OCI-LY7 (cell line): ENCODE measurements around the gene PLCB2.

Source experiments
- EZH2phosphoT487 ChIP-seq: fragments of 200-600 bp; sonication (generic); IDR thresholded peaks from 2 replicates; pipeline ENCODE4 v1.6.1; 2018; ENCODE audit warnings: low read depth, borderline replicate concordance, mild to moderate bottlenecking, mixed run types, antibody characterized with exemption, low read length, moderate library complexity, mixed read lengths
- TF ChIP-seq, protein P1 (sequence below): fragments of 200-600 bp; sonication (generic); conservative IDR thresholded peaks from 2 replicates; pipeline ENCODE4 v1.5.1; 2014; ENCODE audit warnings: mild to moderate bottlenecking, antibody characterized with exemption, low read length, moderate library complexity, mixed read lengths

DNA sequence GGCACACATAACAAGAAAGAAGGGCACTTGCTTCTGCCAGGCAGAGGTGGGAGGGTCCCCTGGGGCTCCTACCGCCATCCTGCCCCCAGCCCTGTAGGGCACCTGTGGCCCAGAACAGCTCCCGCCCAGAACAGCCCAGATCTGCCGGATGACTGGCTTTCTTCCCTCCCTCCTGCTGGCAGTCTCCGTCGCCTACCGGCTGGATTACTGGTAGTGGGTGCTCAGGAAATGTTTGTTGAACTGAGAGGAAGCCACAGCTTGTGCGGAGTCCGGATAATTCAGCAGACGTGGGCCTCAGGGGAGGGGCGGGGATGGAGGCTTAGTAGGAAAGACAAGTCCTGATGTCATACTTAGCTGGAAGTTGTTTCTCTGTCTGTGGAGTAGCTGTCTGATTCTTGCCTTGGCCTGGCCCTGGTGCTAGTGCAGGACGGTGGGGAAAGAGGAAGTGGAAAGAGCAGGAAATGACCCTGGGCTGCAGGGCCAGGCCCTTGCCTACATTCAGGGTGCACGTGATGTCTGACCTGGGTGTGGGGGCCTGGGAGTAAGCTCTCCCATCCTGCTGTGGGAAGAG, 26.3 kb upstream of the PLCB2 start:
- TF ChIP-seq, protein P1, sequence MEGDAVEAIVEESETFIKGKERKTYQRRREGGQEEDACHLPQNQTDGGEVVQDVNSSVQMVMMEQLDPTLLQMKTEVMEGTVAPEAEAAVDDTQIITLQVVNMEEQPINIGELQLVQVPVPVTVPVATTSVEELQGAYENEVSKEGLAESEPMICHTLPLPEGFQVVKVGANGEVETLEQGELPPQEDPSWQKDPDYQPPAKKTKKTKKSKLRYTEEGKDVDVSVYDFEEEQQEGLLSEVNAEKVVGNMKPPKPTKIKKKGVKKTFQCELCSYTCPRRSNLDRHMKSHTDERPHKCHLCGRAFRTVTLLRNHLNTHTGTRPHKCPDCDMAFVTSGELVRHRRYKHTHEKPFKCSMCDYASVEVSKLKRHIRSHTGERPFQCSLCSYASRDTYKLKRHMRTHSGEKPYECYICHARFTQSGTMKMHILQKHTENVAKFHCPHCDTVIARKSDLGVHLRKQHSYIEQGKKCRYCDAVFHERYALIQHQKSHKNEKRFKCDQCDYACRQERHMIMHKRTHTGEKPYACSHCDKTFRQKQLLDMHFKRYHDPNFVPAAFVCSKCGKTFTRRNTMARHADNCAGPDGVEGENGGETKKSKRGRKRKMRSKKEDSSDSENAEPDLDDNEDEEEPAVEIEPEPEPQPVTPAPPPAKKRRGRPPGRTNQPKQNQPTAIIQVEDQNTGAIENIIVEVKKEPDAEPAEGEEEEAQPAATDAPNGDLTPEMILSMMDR, result no peak
- no peak for TF ChIP-seq EZH2phosphoT487
